ENCODE data around the gene C1QTNF5.

The C1QTNF5 gene

DNA sequence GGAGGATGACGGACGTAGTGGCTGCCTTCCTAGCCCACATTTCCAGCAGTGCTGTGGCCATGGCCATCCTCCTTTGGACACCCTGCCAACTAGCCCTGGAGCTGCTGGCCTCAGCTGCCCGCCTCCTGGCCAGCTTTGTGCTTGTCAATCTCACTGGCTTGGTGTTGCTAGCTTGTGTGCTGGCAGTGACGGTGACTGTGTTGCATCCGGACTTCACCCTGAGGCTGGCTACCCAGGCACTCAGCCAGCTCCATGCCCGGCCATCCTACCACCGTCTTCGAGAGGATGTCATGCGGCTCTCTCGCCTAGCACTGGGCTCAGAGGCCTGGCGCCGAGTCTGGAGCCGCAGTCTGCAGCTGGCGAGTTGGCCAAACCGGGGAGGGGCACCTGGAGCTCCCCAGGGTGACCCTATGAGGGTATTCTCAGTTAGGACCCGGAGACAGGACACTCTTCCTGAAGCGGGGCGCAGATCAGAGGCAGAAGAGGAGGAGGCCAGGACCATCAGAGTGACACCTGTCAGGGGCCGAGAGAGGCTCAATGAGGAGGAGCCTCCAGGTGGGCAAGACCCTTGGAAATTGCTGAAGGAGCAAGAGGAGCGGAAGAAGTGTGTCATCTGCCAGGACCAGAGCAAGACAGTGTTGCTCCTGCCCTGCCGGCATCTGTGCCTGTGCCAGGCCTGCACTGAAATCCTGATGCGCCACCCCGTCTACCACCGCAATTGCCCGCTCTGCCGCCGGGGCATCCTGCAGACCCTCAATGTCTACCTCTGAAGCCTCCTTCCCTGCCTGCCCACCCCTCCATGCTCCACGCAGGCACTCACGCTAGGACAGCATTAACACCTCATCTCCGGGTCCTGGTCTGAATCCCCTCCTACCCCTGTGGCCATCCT lies 4.8 kb downstream of the C1QTNF5 start:
- DNase-seq = no peak

- DNase-seq = no peak
Observed at GRCh38 chr11:119335091-119335654, 5.5 kb downstream of the C1QTNF5 start.

DNA sequence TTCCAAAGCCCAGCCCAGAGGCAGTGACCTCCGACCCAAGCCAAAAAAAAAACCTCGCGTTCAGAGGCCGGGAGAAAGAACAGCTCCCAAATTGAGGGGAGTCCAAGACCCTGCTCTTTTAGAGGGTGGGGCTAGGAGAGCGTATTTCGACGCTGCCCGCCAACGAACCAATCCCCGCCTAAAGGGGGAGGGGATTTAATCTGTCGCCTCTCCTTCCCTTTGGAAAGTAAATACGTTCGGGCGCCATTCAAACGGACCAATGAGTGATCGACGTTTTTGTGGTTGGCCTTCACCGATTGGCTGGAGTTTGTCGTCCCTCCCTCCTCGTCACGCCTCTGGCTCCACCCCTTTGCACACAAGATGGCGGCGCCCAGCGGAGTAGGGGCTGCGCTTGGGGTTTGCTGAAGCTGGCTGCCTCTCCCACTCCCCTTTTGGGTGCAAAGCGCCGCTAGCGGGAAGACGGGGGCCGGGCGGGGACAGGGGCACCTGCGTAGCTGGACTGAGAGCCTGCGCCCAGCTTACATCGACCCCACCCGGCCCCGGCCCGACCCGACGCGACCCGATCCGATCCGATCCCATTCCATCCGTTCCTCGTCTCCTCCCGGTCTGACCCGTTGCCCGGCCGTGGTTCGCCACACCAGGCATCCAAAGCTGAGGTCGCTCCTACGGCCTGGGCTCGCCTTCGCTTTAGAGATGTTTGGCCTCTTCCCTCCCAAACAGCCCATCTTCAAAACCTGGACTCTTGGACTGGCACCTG lies 6.3 kb downstream of the C1QTNF5 start, which contains the start of gene RNF26:
RNF26 (plus strand) TSS at position 354 of the 757 bp plus-strand sequence. CDS start 596 bp downstream, outside the sequence.
- DNase-seq = peak; percentile 98

DNA sequence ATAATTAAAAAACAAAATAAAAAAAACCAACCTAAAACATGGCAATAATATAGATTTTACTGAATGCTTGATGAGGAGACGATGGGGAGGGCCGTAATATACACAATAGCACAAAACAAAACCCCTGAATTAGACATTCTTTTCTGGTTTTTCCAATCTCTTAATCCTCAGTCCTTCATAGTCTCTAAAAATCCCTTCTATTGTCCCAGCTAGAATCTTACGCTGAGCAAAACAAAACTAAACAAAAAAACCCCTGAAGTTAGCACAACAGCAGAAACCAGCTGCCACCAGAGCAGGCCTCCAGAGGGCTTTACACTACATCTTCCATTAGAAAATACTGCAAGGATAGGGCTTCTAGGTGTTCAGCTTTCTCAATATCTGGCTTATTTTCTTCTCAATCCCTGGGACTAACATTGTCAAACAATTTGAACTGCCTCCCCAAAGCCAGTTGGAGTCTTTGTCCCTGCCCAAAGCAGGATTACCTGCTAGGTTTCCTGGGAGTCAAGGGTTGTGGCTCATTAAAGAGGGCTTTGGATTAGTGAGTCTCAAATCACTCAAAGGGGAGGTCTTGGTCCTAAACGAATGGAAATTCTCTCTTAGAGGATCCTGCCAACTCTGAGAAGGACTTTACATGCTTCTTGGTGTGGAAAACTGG lies 8.4 kb downstream of the C1QTNF5 start:
- no peak for DNase-seq

DNA sequence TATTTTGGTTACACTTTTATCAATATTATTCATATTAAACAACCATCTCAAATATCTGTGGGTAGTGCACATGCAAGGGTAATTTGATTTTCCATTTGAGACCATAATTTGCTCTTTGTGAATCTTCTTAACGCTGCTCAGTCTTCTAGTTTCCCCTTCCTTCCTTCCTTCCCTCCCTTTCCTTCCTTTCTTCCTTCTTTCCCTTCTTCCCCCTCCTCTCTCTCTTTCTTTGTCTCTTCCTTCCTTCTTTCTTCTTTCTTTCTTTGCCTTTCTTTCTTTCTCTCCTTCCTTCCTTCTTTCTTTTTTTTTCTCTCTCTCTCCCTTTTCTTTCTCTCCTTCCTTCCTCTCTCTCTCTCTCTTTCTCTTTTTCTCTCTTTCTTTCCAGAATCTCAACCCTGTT lies 10.4 kb downstream of the C1QTNF5 start:
- DNase-seq = no peak

GRCh38 chr11:119329320-119329719 lies 11.4 kb downstream of the C1QTNF5 start:
- no peak for DNase-seq

GRCh38 chr11:119324189-119324588 lies 16.5 kb downstream of the C1QTNF5 start:
- no peak for DNase-seq

DNA sequence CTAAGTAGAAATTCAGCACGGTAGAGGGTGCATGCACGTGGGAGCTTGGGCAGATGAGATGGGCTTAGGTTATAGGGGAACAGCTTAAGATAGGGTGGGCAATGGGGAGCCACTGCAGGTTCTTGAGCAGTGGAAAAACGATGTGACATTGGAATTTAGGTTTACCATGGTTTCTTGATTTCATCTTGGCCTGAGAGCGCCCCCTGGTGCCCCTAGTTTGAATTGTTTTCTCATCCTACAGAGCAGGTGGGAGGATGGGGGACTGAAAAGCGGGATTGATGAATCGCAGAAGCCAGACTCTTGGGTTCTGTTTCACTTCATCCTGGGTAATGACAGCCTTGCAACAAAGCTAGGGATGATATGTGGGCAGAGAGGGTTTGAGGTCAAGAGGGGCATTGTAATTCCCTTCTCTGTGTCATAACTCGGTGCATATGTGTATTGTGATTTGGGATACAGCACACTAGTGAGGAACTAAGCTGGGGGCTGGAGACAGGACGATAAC lies 17.1 kb downstream of the C1QTNF5 start:
- peak; percentile 37 for DNase-seq

GRCh38 chr11:119322921-119323531 lies 17.7 kb downstream of the C1QTNF5 start:
- DNase-seq = no peak

- DNase-seq = no peak
Observed at GRCh38 chr11:119322360-119322739, 18.3 kb downstream of the C1QTNF5 start.

GRCh38 chr11:119320776-119321524 lies 19.7 kb downstream of the C1QTNF5 start:
- DNase-seq = no peak

DNA sequence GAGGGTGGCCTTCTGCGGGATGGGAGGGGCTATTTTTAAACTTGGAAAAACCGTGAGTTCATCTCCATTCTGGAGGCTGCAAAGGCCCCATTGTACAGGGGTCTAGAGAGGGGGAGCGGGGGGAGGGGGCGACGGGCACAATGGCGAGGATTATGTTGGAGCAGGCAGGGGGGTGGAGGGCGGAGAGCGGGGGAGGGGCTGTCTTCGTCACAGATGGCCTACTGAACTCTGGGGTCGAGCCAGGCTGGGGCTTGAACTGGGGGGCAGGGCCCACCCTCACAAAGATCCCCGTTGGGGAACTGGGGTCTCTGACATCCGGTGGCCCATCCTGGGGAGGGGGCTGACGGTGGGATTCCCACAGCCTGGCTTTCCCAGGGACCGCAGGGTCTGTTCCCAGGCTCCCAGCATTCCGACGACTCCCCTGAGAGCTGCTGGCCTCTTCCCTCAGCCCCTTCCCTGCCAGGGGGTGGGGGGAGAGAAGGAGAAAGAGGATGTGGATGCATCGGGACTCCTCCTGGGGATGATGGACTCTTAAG lies 20.4 kb downstream of the C1QTNF5 start:
- DNase-seq = no peak

DNA sequence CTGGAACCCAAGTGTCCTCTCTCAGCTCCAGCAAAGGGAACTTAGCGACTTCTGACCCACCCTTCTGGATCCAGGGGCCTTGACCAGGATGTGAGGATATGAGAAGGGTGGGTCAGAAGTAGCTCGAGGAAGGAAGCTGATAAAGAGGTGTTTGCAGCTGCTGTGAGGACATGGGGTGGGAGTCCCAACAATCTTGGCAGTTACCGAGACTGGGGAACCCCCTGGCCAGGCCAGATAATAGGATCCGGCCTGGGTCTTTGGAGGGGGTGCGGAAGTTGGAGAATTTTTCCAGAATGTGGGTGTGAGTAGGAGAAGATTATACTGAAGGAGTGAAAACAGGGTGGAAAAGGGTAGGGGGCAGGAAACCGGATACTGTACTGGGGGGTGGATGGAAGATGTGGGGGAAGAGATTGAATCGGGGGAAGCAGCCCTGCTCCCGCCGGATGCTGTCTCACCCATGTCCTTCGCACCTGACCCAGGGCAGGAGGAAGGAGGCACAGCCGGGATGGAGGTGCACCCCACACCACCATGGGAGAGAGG lies 20.9 kb downstream of the C1QTNF5 start:
- DNase-seq = no peak

DNA sequence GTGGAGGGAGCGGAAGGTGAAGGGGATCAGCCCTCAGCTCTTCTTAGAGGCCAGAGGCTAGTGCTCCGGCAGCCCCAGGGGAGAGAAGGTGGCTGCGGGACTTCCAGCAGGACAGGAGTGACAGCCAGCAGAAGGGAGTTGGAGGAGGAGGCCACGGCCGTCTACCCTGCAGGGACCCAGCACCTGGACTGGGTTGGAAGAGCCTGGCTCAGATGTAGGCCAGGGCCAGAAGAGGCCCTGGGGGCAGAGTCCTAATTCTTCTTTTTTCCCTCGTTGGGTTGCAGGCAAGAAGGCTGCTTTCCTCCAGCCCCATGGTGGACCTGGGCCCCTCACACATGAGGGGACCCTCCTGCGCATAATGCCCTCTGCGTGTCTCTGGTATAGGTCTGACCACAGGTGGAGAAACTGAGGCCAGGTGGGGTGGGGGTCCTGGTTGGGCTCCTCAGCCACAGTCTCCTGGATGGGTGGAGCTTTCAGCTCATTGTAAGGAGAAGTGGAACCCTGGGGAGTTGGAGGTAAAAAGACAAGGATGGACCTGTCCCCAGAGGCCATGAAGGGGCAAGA lies 21.5 kb downstream of the C1QTNF5 start:
- no peak for DNase-seq

GRCh38 chr11:119318240-119319135 lies 22.2 kb downstream of the C1QTNF5 start:
- DNase-seq = no peak

GRCh38 chr11:119317592-119318239 lies 23.0 kb downstream of the C1QTNF5 start:
- no peak for DNase-seq

- no peak for DNase-seq
Observed at GRCh38 chr11:119316729-119317591, 23.7 kb downstream of the C1QTNF5 start, which contains the start of gene MCAM. MCAM (minus strand) TSS chr11:119317130; CDS start chr11:119317101, 29 bp downstream.

All from NCI-H2029 (cell line).